ENCODE measurements around the gene JPT2.

Gene JPT2

GRCh38 chr16:1674751-1675664 lies 3.1 kb upstream of the JPT2 start:
- DNase-seq (ENCODE audit: low read depth in 2 of 2) = no peak

- DNase-seq (ENCODE audit: low read depth in 2 of 2) = no peak
These were observed 1.4 kb upstream of the JPT2 start for GRCh38 chr16:1676661-1677060.

- DNase-seq (ENCODE audit: low read depth in 2 of 2) = no peak
These were observed 740 bp upstream of the JPT2 start for GRCh38 chr16:1677339-1677738.

DNA sequence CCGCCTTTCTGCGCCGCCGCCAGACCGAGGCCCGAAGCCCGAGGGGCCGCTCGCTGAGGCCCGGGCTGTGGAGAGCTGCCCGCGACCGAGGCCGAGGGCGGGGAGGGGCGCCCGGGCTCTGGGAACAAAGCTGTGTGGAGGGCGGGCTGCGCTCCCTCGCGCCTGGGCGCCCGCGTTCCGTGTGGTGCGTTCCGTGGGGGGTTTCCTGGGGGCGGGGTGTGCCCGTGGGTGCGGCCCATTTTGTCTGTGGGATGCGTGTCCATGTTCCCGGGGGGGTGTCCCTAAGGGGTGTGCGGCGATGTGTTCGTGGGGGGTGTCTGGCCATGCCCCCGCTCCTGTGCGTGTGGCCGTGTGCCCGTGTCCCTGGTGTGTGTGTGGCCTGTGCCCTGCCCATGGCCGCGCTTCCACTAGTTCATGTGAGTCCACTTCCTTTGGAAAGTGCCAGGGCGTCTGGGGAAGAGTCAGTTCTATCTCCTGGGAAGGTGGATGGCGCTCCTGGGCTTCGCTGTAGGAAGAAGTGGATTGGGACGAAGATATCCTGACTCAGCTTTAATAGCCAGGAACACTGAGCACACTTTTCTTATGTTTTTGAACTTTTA lies 520 bp downstream of the JPT2 start:
- peak in 1 of 2 donors; percentile 4 for DNase-seq (ENCODE audit: low read depth in 2 of 2)

GRCh38 chr16:1680361-1680760 lies 2.3 kb downstream of the JPT2 start:
- no peak for DNase-seq (ENCODE audit: low read depth in 2 of 2)

GRCh38 chr16:1681032-1681431 lies 3.0 kb downstream of the JPT2 start:
- no peak for DNase-seq (ENCODE audit: low read depth in 2 of 2)

- DNase-seq (ENCODE audit: low read depth in 2 of 2) = no peak
These were observed 9.6 kb downstream of the JPT2 start for GRCh38 chr16:1687427-1688316.

- no peak for DNase-seq (ENCODE audit: low read depth in 2 of 2)
These were observed 10.9 kb downstream of the JPT2 start for GRCh38 chr16:1688807-1689560.

DNA sequence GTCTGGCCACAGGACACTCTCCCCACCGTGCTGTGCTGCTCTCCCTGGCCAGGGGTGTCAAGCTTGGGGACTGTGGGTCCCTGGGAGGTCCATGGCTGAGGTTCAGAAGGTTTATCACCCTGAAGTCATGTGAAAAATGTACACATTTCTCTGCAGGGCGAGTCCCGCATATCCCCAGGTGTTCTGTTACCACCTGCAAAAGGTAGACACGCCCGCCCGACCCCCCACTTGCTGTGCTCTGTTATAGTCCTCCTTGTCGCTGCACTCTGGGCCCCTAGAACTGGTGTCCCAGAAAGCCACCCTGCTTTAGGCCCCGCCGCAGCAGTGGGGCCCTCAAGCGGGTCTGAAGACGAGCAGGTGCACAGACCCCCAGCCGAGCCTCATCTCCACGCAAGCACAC lies 11.8 kb downstream of the JPT2 start:
- DNase-seq (ENCODE audit: low read depth in 2 of 2) = no peak

DNA sequence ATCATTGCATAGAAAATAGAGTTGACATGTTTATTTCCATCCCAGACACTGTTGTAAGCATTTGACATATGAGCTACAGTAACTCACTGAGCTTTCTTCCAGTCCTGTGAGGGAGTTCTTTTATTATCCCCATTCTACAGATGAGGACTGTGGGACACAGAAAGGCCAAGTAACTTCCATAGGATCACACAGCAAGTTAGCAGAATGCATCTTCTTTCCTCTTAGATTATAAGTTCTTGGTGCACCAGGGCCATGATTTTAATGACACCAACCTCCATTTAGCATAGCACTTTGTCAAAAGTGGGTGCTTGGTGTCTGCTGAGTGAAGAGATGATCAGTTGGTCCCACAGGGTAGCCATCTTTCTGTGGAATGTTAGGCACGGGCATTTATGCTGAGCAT lies 12.7 kb downstream of the JPT2 start:
- no peak for DNase-seq (ENCODE audit: low read depth in 2 of 2)

GRCh38 chr16:1691276-1691675 lies 13.2 kb downstream of the JPT2 start:
- no peak for DNase-seq (ENCODE audit: low read depth in 2 of 2)

DNA sequence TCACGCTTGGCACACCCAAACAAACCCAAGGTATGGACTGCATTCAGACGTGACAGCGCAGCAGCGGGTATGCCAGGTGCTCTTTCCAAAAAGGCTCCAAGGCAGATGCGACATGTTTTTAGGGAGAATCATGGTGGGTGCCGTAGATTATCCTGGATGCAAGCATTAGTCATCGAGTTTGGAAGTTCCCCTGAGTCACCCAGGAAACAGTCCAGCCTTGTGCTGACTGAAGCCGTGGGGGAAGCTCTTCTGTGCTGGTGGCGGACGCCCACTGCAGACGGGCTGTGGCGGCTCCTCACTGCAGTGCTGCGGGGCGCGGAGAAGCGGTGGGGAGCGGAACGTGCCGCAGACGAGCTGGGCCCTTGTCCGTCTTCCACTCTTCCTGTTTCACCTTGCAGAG lies 13.9 kb downstream of the JPT2 start:
- DNase-seq (ENCODE audit: low read depth in 2 of 2) = no peak

DNA sequence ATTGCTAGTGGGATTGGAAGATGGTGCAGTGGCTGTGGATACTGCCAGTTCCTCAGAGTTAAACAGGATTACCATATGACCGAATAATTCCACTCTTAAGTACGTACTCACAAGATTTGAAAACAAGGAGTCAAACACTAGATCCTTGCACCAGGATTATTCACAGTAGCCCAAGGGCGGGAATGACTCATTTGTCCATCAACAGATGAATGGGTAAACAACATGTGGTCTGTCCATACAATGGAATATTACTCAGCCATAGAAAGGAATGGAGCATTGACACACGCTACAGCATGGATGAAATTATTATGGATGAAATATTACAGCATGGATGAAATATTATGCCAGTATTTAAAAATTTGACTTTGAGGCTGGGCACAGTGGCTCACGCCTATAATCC lies 18.8 kb downstream of the JPT2 start:
- DNase-seq (ENCODE audit: low read depth in 2 of 2) = no peak

- no peak for DNase-seq (ENCODE audit: low read depth in 2 of 2)
These were observed 20.6 kb downstream of the JPT2 start for GRCh38 chr16:1698680-1699079.

DNA sequence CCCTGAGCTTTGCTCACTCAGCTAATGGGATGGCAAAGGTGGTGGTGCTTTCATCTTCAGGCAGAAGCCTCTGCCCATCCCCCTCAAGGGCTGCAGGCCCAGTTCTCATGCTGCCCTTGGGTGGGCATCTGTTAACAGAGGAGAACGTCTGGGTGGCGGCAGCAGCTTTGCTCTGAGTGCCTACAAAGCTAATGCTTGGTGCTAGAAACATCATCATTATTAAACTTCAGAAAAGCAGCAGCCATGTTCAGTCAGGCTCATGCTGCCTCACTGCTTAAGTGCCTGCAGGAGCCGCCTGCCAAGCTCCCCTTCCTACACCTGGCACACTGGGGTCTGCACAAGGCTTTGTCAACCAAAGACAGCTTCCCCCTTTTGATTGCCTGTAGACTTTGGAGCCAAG lies 22.2 kb downstream of the JPT2 start:
- no peak for DNase-seq (ENCODE audit: low read depth in 2 of 2)

DNA sequence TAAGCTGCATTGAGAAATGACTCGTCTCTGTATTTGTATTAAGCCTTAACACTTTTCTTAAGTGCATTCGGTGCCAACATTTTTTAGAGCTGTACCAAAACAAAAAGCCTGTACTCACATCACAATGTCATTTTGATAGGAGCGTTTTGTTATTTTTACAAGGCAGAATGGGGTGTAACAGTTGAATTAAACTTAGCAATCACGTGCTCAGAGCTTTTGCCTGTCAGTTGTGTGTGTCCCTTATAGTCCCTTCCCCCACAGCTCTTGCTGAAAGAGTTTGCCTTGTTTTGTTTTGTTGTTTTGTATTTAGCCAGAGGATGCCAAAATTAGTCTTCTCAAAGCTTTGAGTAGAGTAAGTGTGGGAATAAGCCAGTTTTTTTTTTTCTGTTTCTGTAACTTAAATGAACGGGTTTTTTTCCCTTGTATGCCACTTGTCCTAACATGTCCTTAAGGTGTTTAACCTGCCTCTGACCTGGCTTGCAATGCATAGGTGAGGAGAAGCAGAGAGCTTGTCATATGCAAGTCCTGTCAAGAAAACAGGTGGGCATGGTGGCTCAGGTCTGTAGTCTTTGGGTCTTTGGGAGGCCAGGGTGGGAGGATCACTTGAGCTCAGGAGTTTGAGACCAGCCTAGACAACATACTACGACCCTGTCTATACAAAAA lies 23.3 kb downstream of the JPT2 start:
- DNase-seq (ENCODE audit: low read depth in 2 of 2) = no peak

DNA sequence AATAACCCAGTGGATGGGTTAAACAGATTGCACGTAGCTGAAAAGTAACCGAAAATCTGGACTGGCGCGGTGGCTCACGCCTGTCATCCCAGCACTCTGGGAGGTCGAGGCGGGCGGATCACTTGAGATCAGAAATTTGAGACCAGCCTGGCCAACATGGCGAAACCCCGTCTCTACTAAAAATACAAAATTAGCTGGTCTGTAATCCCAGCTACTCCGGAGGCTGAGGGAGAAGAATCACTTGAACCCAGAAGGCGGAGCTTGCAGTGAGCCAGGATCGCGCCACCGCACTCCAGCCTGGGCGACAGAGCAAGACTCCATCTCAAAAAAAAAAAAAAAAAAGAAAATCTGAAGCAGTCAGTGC lies 27.2 kb downstream of the JPT2 start:
- peak in 1 of 2 donors; percentile 19 for DNase-seq (ENCODE audit: low read depth in 2 of 2)

- DNase-seq (ENCODE audit: low read depth in 2 of 2) = peak; percentile 90 to 93
These were observed 27.8 kb downstream of the JPT2 start, which contains the start of gene MAPK8IP3 for GRCh38 chr16:1705688-1706385. Gene MAPK8IP3, plus strand, starts transcription at chr16:1706195. Its CDS starts 145 bp downstream, at chr16:1706340.

GRCh38 chr16:1706386-1707192 lies 28.5 kb downstream of the JPT2 start:
- peak in 1 of 2 donors; percentile 10 for DNase-seq (ENCODE audit: low read depth in 2 of 2)

Measured in stimulated activated CD8-positive, alpha-beta memory T cell treated with anti-CD3 and anti-CD28 coated beads, Interleukin-2, amount 100 ng/mL, for 48 hours (primary cell).